ENCODE data around the gene GRK1. TPM values are rescaled to one million over a fixed set of nuclear protein-coding genes. Genes with fewer than 3 reads are reported as not detected.

GRK1 gene
- total RNA-seq, 1 donor, result not detected

- DNase-seq (ENCODE audit: low read depth), result no peak
- no peak for TF ChIP-seq CTCF (IDR thresholded peaks at IDR 0.05; ENCODE audit: insufficient read depth, low read depth, low read length)
- no peak overlapping the region for H3K4me3 ChIP-seq (ENCODE audit: low read depth, low read length)
Measured at GRCh38 chr13:113665597-113666328, 1.3 kb upstream of the GRK1 start.

GRCh38 chr13:113666329-113666670 is 719 bp upstream of the GRK1 start:
- DNase-seq (ENCODE audit: low read depth), result no peak
- H3K4me3 ChIP-seq (ENCODE audit: low read depth, low read length), result no peak overlapping the region
- no peak for TF ChIP-seq CTCF (IDR thresholded peaks at IDR 0.05; ENCODE audit: insufficient read depth, low read depth, low read length)

- TF ChIP-seq CTCF (IDR thresholded peaks at IDR 0.05; ENCODE audit: insufficient read depth, low read depth, low read length), result no peak
- no peak for DNase-seq (ENCODE audit: low read depth)
- H3K4me3 ChIP-seq (ENCODE audit: low read depth, low read length), result no peak overlapping the region
Measured at GRCh38 chr13:113667771-113668490, 912 bp downstream of the GRK1 start.

- no peak for TF ChIP-seq CTCF (IDR thresholded peaks at IDR 0.05; ENCODE audit: insufficient read depth, low read depth, low read length)
- no peak for DNase-seq (ENCODE audit: low read depth)
- no peak overlapping the region for H3K4me3 ChIP-seq (ENCODE audit: low read depth, low read length)
Measured at GRCh38 chr13:113668491-113668971, 1.5 kb downstream of the GRK1 start.

GRCh38 chr13:113669231-113669754 is 2.3 kb downstream of the GRK1 start:
- H3K4me3 ChIP-seq (ENCODE audit: low read depth, low read length), result no peak overlapping the region
- no peak for DNase-seq (ENCODE audit: low read depth)
- TF ChIP-seq CTCF (IDR thresholded peaks at IDR 0.05; ENCODE audit: insufficient read depth, low read depth, low read length), result no peak

- no peak for TF ChIP-seq CTCF (IDR thresholded peaks at IDR 0.05; ENCODE audit: insufficient read depth, low read depth, low read length)
- H3K4me3 ChIP-seq (ENCODE audit: low read depth, low read length), result no peak overlapping the region
- no peak for DNase-seq (ENCODE audit: low read depth)
Measured at GRCh38 chr13:113669755-113670341, 2.8 kb downstream of the GRK1 start.
